SK-N-MC (cell line): ENCODE data around the gene MAP2.

Source experiments
- EZH2 ChIP-seq: fragments of 200-600 bp; sonication (generic); IDR thresholded peaks from one replicate; pipeline ENCODE4 v1.6.1; 2017; ENCODE audit warnings: antibody characterized with exemption
- POLR2AphosphoS5 ChIP-seq: IDR thresholded peaks from 2 replicates; pipeline ENCODE4 v1.6.1; 2012; ENCODE audit warnings: mild to moderate bottlenecking, low read depth, low read length, borderline replicate concordance

- TF ChIP-seq POLR2AphosphoS5 (no peak), EZH2 (no peak)
These were observed 216.5 kb downstream of the MAP2 start for GRCh38 chr2:209640358-209640757.
